ENCODE measurements around the gene RBCK1. TPM values are rescaled to one million over a fixed set of nuclear protein-coding genes. Genes with fewer than 3 reads are reported as not detected.
"Not testable (repeated sequence)": the region's sequence is repeated elsewhere in the genome, so short reads cannot be mapped to it uniquely, and the experiment has no call there.

Gene RBCK1
- 208 and 221 TPM in 2 replicates for total RNA-seq (2014; rRNA removed; shearing (Covaris generic))

DNA sequence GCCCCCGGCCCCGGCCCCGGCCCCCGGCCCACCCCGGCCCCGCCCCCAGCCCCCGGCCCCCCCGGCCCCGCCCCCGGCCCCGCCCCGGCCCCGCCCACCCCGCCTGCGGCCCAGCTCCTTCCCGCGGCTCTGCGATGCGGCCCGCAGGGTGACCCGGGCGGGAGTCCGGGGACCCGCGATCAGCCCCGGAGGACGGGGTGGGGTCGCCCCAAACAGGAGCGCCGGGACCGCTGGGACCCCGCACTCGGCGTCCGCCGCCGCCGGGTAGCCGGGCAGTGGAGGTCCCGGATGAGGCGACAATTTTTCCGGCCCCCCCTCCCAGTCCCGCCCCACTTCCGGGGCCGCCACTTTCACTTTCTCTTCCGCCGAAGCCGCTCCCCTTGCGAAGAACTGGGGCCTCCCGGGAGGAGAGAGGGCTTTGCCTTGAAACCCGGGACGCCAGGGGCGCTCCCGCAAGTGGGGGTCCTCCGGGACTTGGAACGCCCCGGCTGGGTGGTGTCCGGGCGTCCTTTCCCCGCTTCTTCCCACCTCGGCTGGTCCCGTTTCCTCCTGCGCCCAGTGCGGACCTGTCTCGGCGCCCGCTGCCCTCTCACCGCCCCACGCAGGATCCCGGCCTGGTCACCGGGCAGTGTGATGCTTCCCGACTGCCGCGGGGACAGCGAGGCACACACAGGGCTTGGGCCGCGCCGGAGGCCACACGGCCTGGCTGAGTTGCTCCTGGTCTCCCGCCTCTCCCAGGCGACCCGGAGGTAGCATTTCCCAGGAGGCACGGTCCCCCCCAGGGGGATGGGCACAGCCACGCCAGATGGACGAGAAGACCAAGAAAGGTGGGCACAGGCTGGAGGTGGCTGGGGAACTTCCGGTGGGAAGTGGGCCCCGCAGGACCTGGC lies at the start of gene RBCK1:
TSS of gene RBCK1 (plus strand) at position 347 of the 890 bp plus-strand sequence. CDS start at position 806, 459 bp downstream.
- DNase-seq (ENCODE audit: low spot score), result peak; percentile 82

DNA sequence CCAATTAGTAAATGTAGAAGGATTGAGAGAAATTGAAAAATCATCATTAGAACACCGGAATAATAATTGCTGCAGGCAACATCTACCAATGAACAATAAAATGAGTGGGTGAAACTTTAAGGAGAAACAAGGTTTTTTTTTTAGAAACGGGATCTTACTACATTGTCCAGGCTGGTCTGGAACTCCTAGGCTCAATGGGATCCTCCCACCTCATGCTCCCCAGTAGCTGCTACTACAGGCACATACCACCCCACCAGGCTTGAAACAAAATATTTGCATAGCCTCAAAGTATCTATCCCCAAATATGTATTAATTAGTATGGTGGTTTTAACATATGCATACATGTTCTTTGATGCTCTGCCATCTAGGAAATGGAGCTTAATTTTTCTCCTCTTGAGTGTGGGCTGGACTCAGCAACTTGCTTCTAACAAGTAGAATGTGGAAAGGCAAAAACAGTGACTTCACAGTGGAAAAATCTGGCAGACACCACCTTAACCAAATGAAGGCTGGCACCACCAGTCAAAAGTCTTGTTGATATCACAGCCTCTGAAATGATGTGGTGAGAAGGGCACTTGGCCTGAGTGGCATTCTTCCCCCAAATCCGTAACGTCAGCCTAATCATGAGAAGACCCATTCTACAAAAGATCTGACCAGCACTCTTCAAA lies 49.1 kb upstream of the RBCK1 start:
- no peak for DNase-seq (ENCODE audit: low spot score)

DNA sequence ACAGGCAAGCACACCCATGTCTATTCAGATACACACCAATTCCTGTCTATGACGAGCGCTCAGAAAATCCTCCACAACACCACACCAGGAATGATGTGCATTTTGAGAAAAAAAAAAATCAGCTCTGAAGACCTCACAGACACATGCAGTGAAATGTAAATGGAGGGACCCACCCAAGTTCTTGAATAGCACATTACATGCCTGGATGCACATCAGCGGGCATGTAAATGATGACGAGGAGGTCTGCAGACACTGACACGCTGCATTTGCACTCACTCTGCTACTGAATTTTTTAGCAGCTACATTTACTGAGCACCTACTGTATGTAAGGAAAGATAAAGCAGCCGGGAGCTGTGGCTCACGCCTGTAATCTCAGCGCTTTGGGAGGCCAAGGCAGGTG lies 46.5 kb upstream of the RBCK1 start:
- DNase-seq (ENCODE audit: low spot score), result no peak

DNA sequence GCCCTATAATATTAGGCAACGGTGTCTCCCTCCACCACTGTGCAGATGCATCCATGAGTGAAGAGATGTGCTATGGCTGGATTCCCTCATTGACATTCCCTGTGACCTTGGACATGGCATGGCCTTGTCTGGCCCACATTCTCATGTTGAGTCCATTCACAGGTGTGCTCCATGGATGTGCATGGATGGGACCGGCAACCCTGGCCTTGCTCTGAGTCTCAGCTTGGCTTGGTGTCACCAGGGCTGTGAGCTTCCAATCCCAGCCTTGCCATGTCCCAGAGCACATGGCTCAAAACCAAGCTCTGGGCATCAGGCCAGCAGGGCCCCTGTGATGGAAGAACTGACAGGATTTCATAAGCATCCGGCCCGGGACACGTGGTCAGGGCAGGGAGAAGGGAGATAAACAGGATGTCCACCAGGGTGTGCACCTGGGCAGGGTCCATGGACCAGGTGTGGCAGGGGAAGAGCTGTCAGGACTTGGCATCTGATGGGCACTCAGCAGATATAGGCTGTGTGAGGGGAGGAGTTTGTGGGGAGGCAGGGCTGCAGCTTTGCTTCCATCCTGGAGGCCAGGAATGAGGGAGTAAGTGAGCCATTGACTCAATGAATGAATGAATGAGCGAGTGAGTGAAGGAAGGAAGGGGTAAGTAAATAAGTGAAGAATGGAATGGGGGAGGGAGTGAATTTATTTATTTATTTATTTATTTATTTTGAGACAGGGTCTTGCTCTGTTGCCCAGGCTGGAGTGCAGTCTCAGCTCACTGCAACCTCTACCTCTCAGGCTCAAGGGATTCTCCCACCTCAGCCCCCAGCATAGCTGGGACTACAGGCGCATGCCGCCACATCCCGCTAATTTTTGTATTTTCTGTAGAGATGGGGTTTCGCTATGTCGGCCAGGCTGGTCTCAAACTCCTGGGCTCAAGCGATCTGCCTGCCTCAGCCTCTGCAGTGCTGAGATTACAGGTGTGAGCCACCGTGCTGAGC lies 45.5 kb upstream of the RBCK1 start:
- peak; percentile 99 for DNase-seq (ENCODE audit: low spot score)

DNA sequence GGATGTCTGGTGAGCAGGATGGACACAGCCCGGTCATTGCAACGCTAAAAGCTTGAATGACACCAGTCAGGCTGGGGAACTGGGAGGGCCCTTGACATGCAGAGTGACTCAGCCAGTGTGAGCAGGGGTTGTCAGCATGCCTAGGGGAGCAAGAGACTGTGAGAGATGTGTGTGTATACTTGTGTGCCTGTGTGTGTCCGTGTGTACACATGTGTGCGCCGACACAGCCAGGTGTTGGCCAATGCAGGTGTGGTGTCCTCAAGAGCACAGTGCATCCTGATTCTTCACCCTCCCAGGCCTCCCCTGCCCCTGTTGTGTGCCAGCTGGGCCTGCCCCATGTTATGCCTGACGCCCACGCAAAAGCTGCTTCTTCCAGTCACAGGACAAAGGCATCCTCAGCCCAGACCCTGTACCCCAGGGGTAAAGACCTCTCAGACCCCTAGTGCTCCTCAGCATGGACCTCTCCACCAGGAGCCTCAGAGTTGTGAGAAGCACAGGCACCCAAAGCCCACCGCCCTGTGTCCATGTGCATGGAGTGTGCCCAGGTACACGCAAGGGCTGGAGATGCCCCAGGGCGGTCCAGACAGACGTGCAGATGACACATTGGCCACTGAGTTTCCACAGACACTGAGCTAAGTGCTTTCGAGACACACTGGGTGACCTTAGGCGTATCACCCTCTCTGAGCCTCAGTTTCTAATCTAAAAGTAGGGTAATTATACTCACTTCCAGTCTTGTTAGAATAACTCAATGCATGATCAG lies 44.6 kb upstream of the RBCK1 start:
- peak; percentile 66 for DNase-seq (ENCODE audit: low spot score)

DNA sequence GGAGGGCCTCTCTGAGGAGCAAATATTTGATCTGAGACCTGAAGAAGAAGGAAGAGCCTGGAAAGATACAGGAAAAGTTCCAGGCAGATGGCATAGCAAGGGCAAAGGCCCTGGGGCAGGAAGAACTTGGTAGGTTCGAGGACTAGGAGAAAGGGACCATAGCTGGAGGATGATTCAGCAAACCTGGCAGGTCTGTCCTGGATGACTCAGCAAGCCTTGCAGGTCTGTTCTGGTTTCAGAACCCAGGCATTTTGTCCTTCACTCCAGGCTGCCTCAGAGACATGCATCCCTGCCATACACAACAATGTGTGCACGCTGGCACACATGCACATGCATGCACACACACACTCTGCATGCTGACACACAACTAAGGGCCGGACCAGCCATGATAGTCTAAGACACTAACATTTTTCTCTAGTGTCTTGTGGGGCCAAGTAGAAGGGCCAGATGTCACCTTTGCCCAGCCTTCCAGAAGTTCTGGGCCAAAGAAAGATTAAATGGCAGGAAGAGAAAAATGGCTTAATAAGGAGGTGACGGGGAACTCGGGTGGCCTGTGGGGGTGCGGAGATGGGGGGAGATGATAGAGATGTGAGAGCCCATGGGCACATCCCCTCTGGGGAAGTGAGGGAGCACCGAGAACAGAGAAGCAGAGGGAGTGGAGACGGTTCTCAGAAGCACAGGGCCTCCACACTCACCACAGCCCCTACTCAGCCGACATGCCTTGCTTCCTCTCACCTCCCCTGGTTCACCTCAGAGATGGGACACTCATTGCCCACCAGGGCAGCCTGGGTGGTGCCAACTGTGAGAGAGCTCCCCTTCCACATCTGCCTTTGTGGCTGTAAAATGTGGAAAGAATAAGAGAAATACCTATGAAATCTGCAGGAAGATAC lies 42.9 kb upstream of the RBCK1 start:
- peak; percentile 54 for DNase-seq (ENCODE audit: low spot score)

DNA sequence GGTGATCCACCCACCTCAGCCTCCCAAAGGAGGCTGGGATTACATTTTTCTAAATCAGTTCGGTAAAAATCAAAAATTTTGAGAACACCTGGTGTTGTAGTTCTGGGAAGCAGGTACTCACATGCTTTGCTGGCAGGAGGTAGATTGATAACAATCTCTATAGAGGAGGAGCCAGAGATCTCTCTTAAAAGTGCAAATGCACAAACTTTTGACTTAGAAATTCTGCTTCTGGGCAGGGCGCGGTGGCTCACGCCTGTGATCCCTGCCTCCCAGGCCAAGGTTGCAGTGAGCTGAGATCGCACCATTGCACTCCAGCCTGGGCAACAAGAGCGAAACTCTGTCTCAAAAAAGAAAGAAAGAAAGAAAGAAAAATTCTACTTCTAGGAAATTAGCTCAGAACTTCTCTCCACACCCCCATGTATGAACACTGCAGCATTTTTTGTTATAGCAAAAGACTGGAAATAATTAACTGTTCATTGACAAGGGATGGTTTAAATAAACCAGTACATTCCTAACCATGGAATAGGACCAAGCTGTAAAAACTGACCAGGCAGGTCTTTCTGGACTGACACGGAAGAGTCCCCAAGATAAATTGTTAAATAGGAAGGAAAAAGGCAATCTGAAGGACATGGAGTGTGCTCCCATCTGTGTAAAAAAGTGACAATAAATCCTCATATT lies 41.9 kb upstream of the RBCK1 start:
- peak; percentile 80 for DNase-seq (ENCODE audit: low spot score)

DNA sequence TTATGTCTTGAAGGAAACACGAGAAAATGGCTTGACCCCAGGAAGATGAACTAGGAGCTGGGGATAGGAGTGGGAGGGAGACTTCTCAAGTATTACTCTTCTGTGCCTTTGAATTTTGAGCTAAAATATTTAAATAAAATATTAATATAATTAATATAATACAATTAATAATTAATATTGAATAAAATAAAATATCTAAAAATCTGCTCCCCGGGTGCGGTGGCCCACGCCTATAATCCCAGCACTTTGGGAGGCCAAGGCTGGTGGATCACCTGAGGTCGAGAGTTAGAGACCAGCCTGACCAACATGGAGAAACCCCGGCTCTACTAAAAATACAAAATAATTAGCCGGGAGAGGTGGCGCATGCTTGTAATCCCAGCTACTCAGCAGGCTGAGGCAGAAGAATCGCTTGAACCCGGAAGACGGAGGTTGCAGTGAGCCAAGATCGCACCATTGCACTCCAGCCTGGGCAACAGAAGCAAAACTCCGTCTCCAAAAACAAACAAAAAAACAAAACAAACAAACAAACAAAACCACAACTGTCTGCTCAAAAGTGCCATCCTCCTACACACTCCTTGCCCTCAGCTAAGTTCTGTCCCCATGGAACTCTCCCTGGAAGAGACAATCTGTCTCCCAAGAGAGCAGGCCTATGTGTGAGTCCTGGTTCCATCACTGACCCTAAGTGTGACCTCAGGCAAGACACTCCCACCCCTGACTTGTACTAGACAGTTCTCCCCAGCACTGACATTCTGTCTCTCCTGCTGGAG lies 41.2 kb upstream of the RBCK1 start:
- no peak for DNase-seq (ENCODE audit: low spot score)

DNA sequence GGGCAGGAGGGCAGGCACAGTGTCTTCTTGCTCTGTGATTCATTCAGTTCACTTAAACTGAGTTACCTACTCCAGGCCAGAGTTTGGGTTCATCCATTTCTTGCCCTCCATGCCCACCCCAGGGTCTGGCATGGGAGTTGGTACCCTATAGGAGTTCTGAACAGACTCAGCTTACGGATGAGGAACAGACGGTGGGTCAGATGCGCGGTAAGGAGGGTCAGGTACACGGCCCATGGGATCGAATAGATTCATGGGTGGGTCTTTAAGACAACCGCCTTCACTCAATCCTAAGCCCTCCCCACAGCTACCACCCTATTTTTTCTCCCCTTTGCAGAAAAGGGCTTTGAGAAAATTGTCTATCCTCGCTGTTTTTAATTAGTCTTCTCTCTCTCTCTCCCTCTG lies 40.6 kb upstream of the RBCK1 start:
- DNase-seq (ENCODE audit: low spot score), result no peak

DNA sequence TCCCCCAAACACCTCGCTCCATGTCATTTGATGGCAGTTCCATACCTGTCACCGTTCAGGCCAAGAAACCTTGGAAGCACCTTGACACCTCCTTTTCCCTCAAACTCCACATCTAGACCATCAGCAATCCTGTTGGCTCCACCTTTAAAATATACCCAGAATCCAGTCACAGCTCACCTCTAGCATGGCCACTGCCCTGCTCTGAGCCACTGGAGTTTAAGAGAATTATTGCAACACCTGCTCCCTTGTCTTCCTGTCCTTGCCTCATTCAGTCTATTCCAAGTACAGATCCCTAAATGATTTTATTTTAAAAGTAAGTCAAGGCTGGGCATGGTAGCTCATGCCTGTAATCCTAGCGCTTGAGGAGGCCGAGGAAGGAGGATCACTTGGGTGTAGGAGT lies 39.2 kb upstream of the RBCK1 start:
- DNase-seq (ENCODE audit: low spot score), result no peak

DNA sequence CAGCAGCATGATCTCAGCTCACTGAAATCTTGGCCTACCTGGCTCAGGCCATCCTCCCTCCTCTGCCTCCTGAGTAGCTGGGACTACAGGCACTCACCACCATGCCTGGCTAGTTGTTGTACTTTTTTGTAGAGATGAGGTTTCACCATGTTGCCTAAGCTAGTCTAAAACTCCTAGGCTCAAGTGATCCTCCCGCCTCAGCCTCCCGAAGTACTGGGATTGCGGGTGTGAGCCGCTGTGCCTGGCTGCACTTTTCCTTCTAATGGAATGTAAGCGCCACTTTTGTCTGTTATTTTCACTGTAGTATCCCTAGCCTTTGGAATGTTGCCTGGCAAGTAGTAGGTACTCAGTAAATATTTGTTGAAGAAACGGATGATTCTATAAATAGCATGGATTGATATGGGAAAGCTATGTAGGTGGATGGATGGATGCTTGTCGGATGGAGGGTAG lies 37.9 kb upstream of the RBCK1 start:
- DNase-seq (ENCODE audit: low spot score), result peak; percentile 79

DNA sequence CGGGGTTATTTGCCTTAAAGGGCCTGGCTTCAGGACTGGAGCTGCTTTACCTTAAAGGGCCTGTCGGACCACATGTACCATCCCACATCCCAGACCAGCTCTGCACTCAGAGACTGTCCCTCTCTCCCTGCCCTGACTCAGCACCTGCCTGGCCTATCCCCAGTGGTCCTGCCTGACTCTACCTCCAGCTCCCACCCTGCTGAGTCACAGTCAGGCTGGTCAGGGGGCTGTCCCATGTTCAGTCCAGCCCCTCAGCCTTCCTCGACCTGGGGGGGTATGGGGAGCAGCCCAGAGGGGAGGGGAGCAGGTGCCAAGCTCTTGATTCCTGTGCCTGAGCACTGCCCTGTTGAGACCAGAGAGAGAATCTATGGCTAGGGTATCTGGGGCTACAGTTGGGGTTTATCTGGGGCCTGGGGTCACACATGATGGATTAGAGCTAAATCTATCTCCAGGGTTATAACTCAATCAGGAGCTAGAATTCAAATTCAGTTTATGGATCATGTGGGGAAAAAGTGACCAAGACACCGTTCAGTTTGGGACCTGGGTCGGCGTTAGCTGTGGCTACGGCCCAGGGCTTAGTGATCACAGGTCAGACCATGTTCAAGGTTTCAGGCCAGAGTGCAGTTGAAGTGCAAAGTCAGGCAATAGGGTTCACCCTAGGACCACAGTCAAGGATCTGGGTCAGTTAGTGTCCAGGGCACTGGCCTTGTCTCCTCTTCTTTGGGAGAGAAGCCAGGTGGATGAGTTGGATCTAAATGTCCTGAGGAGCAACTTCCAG lies 36.9 kb upstream of the RBCK1 start:
- DNase-seq (ENCODE audit: low spot score), result peak; percentile 31

DNA sequence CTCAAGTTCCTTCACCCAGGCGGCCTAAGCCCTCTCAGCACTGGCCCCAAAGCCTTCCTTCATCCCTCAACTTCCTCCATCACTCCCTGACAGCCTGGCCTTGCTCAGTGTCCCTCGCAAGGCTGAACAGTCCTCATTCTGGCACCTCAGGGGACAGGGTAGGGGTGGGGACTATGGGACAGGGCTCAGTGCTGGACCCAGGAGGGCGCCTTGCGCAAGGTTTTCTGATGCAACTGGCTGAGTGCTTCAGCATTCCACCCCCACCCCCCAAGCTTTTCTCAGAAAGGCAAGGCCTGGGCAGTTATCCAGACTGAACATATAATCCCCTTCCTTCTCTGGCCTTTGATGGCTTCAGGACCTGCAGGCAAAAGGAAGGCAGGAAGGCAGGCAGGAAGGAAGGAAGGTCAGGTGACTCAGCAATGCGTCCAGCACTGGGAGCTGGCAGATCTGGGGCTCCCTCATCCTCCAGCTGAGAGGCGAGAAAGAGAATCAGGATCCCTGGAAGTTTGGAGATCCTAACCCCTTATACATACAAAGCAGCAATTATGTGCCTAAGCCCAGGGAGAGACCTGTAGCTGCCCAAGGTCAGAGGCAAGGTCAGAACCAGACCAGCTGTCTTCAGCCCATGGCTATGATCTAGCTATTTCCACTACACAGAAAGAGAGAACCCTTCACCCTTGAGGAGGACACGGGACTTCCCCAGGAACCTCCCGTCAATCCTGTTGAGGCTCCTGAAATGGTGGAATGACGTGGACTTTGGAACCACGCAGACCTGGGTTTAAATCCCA lies 36.1 kb upstream of the RBCK1 start:
- peak; percentile 76 for DNase-seq (ENCODE audit: low spot score)

DNA sequence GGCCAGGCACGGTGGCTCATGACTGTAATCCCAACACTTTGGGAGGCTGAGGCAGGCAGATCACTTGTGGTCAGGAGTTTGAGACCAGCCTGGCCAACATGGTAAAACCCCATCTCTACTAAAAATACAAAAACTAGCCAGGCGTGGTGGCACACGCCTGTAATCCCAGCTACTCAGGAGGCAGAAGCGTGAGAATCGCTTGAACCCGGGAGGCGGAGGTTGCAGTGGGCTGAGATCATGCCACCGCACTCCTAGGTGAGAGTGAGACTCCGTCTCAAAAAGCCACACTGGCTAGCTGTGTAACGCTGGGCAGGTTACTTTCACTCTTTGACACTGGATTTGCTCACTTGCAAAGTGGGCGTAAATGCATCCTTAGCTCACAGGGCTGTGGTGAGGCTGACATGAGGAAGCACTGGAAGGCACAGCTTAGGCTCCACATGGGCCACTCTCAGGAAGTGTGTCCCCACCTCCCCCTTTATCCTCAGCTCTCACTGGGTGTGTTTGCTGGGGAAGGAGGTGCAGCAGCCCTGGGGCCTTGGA lies 35.5 kb upstream of the RBCK1 start:
- not testable (repeated sequence) for DNase-seq (ENCODE audit: low spot score)

DNA sequence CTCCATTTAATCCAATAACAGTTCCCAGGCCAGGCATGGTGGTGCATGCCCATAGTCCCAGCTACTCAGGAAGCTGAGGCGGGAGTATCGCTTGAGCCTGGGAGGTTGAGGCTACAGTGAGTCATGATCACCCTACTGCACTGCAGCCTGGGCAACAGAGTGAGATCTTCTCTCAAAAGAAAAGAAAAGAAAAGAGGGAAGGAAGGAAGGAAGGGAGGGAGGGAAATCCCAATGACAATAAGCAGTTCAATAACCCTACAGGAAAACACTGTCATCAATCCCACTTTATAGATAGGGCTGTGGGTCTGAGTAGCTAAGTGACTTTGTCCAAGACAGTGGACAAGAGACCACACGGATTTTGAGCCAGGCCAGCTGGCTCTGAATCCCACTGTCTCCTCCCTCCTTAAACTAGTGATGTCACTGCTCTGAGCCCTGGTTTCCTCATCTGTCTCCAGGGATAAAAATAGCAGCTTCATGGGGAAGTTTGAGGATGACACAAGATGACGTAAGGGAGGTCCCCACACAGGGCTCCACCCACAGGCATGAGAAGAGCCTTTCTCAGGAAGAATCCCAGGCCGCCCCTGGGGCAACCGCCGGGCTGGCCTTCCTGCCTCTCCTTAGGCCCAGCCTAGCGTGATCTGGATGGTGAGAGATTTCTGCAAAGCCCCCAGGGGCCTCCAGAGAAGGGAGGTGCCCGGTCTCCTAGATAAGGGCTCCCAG lies 34.8 kb upstream of the RBCK1 start:
- DNase-seq (ENCODE audit: low spot score), result no peak

Measured in HT-29 (cell line).